Activated naive CD4-positive, alpha-beta T cell treated with anti-CD3 and anti-CD28 coated beads for 36 hours (primary cell): ENCODE data around the gene CLPX. TPM values are rescaled to one million over a fixed set of nuclear protein-coding genes. Genes with fewer than 3 reads are reported as not detected.
"Not testable (repeated sequence)": the region's sequence is repeated elsewhere in the genome, so short reads cannot be mapped to it uniquely, and the experiment has no call there.

ENCODE experiments used
- CTCF ChIA-PET: fragments of 350-600 bp; sonication (Branson Sonifier 250); formaldehyde crosslinking; loops from one replicate; lab custom pipeline; 2021; ENCODE audit warnings: antibody characterized with exemption; lab: Charles Lee
- DNase-seq: peaks from one replicate; pipeline ENCODE4 v3.0.0-alpha.2; 2020
- H3K27ac Mint-ChIP-seq: one replicate; pipeline ENCODE4 v1.8.0; 2021; ENCODE audit warnings: mild to moderate bottlenecking, mixed read lengths
- H3K27me3 Mint-ChIP-seq: one replicate; pipeline ENCODE4 v1.8.0; 2021; ENCODE audit warnings: low read depth, mixed read lengths
- H3K36me3 Mint-ChIP-seq: one replicate; pipeline ENCODE4 v1.8.0; 2021; ENCODE audit warnings: low read depth, mixed read lengths
- H3K4me1 Mint-ChIP-seq: one replicate; pipeline ENCODE4 v1.8.0; 2021; ENCODE audit warnings: low read depth, mixed read lengths
- H3K4me3 Mint-ChIP-seq: one replicate; pipeline ENCODE4 v1.8.0; 2021; ENCODE audit warnings: mild to moderate bottlenecking, moderate library complexity, mixed read lengths
- H3K9me3 Mint-ChIP-seq: one replicate; pipeline ENCODE4 v1.8.0; 2021; ENCODE audit warnings: mixed read lengths
- intact Hi-C: fragments of 100-400 bp; cut with micrococcal nuclease; formaldehyde crosslinking; loops from one replicate; pipeline ENCODE4 v1.15.1; 2023
- total RNA-seq, 2 experiments: library from RNA; stranded (reverse); gene quantifications; one replicate each; pipeline ENCODE4 v1.2.3, GENCODE V29; 2021

Gene CLPX
- total RNA-seq, 2 experiments from 2014 or later: 62.7 to 69.9 TPM

DNA sequence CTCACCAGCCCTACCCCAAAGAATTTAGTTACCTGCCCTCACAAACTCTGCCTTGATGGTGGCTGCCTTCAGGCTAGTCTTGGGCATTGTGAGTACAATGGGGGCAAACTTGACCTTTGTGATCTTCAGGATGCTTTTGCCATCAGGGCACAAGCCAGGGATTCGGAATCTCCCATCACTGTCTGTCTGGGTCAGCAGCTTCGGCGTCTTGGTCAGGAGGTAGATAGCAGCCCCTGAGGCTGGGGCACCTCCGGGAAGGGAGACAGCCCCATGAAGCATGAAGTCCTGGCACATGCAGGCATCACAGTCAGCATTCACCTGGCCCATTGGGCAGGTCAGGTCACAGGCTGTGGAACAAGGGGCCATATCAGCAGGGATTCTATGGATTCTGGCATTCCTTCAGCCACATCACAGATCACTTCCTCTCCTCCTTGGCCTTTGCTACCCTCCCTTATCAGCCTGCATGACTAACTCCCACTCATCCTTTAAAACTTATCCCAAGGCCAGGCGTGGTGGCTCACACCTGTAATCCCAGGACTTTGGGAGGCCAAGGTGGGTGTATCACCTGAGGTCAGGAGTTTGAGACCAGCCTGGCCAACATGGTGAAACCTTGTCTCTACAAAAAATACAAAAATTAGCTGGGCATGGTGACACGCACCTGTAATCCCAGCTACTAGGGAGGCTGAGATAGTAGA lies 19.2 kb upstream of the CLPX start:
- intact Hi-C loops: no loop called here

DNA sequence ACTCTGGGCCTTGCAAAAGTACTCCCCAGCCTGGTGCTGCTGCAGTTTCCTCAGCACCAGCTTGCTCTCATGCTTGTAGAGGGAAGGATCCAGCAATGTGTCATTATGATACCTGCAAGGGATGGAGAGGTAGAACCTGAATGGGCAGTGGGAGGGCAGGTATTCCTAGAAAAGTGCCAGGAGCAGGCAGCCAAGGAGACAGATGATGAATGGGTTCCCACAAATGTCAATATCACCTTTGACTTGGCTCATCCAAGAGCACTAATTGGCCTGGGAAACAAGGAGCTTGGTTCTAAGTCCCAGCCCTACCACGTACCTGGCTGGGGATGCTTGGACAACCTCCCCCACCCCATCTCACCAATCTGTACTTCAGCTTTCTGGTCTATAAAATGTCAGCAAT lies 16.8 kb upstream of the CLPX start:
- Mint-ChIP-seq H3K4me1 (no peaks in the 10 kb centered on the region), H3K9me3 (no peaks in the 10 kb centered on the region), H3K27ac (no peak overlapping the region), H3K36me3 (no peaks in the 10 kb centered on the region), H3K27me3 (no peaks in the 10 kb centered on the region), H3K4me3 (no peak overlapping the region)
- no peak for DNase-seq
- CTCF ChIA-PET: interaction anchor here (0.6 kb wide), 1 partner anchor 145 kb away, joined by 5 read pairs; no protein-coding TSS in a partner anchor
- intact Hi-C loops: no loop called here

More for the DNA sequence above, 19.2 kb upstream of the CLPX start:
- Mint-ChIP-seq H3K36me3 (no peaks in the 10 kb centered on the region), H3K27me3 (no peaks in the 10 kb centered on the region), H3K4me1 (no peaks in the 10 kb centered on the region), H3K27ac (no peak overlapping the region), H3K9me3 (no peaks in the 10 kb centered on the region), H3K4me3 (no peak overlapping the region)
- DNase-seq: no peak
- CTCF ChIA-PET: no interaction called here

DNA sequence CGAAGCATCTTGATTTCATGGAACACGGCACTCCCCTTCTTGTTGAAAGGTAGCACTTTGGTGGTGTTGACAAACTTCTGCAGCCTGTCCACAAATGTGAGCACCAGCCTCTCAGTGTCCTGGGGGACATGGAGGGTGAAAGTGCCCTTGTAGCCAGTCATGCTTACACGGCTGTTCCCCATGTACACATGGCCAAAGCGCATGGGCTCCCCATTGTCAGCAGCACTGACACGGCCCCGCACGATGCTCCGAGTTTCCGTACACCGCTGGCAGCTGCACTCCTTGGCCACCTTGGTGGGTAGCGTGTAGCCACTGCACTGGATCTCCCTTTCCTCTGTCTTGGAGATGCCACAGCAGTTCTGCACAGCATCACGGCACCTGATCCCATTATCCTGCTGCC lies 13.4 kb upstream of the CLPX start:
- intact Hi-C loops: no loop called here
- Mint-ChIP-seq H3K27ac (no peak overlapping the region), H3K4me1 (no peaks in the 10 kb centered on the region), H3K36me3 (no peaks in the 10 kb centered on the region), H3K9me3 (no peaks in the 10 kb centered on the region), H3K4me3 (no peak overlapping the region), H3K27me3 (no peaks in the 10 kb centered on the region)
- DNase-seq: no peak
- CTCF ChIA-PET: no interaction called here

DNA sequence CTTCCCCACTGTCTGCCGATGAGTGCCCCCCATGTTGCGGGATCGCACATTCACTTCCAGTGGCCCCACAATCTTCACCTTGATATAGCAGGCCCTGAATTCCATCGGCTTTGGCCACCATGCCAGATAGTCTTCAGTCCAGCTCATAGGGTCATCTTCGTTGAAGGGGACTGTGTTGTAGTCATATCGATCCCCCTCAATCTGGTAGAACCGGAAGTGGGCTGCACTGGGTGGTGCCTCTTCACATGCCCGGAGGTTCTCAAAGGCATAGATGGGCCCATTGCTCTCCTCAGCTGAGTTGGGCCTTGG lies 12.1 kb upstream of the CLPX start:
- Mint-ChIP-seq H3K27ac (no peak overlapping the region), H3K4me3 (no peak overlapping the region), H3K9me3 (no peaks in the 10 kb centered on the region), H3K4me1 (no peaks in the 10 kb centered on the region), H3K27me3 (no peaks in the 10 kb centered on the region), H3K36me3 (no peaks in the 10 kb centered on the region)
- no peak for DNase-seq
- CTCF ChIA-PET: interaction anchor here (0.6 to 0.9 kb wide), 2 partner anchors 10 to 11 kb away, joined by 3 read pairs; no protein-coding TSS in a partner anchor
- intact Hi-C loops: no loop called here

DNA sequence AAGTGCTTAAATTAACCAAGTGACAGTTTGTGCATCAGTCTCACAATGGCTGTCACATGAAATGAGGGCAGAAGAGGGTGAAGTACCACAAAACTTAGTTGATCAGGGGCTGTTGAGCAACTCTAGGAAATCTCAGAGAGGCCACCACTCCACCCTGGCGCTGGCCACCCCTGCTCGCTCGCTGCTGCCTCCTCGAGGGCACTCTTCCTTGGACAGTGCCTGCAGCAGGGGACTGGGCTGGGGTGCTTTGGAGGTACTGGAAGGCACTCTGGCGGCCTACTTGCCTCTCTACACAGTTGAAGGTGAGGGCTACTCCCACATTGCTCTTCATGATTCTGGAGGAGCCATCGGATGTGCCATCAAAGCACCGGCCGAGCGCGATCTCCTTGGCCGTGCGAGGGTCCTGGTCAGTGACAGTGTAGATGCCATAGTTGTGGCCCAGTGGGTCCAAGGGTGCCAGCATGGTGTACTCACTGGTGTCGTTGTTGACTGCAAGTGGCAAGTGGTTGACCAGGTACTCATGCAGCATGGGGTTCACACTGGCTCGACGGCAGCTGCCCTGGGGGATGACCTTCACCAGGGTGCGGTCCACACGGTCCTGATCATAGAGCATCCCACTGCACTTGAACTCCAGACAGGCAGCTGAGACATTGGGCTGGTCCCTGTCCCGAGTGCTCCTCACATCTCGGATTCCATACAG lies 11.6 kb upstream of the CLPX start:
- intact Hi-C loops: no loop called here
- no peaks in the 10 kb centered on the region for H3K27me3 Mint-ChIP-seq
- no peaks in the 10 kb centered on the region for H3K4me1 Mint-ChIP-seq
- H3K4me3 Mint-ChIP-seq: no peak overlapping the region
- H3K27ac Mint-ChIP-seq: no peak overlapping the region
- H3K36me3 Mint-ChIP-seq: no peaks in the 10 kb centered on the region
- DNase-seq: no peak
- CTCF ChIA-PET: interaction anchor here (0.6 to 0.9 kb wide), 2 partner anchors 10 to 11 kb away, joined by 3 read pairs; no protein-coding TSS in a partner anchor
- no peaks in the 10 kb centered on the region for H3K9me3 Mint-ChIP-seq

DNA sequence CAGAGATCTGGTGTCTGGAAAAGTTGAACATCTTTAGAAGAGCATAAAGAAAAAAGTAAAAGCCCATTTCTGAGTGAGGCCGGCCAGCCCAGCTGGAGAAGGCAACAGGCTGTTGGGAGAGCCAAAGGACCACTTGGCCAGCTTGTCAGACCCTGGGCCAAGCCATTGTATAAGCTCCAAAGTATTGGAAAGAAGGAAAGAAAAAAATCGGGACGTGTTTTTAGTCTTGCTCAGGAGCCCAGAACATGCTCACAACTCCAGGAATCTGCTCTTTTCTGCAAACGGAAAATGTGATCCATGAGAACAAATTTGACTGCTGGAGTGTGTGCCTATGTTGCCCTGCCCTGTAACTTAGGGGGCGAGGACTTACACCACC lies 10.4 kb upstream of the CLPX start:
- H3K27me3 Mint-ChIP-seq: no peaks in the 10 kb centered on the region
- H3K4me1 Mint-ChIP-seq: no peaks in the 10 kb centered on the region
- CTCF ChIA-PET: no interaction called here
- no peaks in the 10 kb centered on the region for H3K36me3 Mint-ChIP-seq
- DNase-seq: no peak
- H3K4me3 Mint-ChIP-seq: no peak overlapping the region
- no peaks in the 10 kb centered on the region for H3K9me3 Mint-ChIP-seq
- intact Hi-C loops: no loop called here
- no peak overlapping the region for H3K27ac Mint-ChIP-seq

DNA sequence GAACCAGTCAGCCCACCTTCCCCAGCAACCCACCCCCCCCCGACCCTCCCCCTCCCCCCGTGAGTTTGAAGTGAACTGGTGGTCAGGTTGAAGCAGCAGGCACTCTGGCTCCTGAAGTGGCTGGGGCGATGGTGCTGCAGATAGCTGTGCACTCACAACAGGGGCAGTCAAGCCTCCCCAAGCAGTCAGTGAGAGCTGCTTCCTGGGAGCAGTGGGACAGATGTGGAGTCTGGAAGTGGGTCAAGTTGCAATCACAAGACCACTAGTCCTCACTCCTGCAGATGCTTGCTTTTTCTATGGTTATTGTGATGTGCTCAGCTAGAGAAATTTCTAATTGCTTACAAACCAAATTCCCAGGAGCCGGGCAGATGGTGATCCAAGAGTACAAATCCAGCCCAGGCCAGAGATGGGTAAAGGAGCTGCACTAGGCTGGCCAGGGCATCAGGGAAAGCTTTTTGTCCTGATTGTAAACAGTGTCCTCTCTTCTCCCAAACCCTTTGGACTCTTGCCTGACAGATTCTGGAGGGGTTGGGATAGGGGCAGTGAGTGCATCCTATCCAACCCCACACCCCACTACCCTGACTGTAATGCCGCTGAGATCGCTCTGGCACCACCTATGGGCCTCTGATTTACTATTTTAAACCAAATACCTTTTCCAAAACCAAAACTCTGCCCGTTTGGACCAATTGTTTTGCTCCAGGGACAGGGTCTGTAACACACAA lies 9.8 kb upstream of the CLPX start:
- no peak for DNase-seq
- Mint-ChIP-seq H3K36me3 (no peaks in the 10 kb centered on the region), H3K9me3 (no peaks in the 10 kb centered on the region), H3K4me3 (no peak overlapping the region), H3K27ac (no peak overlapping the region), H3K4me1 (peaks cover 2% of the 10 kb centered on the region), H3K27me3 (no peaks in the 10 kb centered on the region)
- intact Hi-C loops: no loop called here
- CTCF ChIA-PET: interaction anchor here (0.9 kb wide), 1 partner anchor 87 kb away, joined by 3 read pairs; no protein-coding TSS in a partner anchor

DNA sequence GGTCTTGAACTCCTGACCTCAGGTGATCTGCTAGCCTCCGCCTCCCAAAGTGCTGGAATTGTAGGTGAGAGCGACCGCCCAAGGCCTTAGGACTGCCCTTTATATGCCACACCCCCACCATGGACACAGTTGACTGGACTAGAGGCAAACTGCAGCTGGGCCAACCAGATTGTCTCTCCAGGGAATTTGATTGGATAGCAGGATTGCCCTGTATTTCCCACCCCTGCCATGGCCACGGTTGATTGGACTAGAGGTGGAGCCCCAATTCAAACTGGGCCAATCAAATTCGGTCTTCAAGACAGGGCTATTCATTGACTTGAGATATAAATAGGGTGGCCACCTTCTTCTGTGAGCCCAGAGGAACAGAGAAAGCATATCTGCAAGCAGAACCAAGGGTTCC lies 6.9 kb upstream of the CLPX start:
- DNase-seq: no peak
- Mint-ChIP-seq H3K27me3 (no peaks in the 10 kb centered on the region), H3K9me3 (no peaks in the 10 kb centered on the region), H3K27ac (no peak overlapping the region), H3K4me3 (no peak overlapping the region), H3K36me3 (no peaks in the 10 kb centered on the region), H3K4me1 (peaks cover 2% of the 10 kb centered on the region)
- intact Hi-C loops: no loop called here
- CTCF ChIA-PET: no interaction called here

DNA sequence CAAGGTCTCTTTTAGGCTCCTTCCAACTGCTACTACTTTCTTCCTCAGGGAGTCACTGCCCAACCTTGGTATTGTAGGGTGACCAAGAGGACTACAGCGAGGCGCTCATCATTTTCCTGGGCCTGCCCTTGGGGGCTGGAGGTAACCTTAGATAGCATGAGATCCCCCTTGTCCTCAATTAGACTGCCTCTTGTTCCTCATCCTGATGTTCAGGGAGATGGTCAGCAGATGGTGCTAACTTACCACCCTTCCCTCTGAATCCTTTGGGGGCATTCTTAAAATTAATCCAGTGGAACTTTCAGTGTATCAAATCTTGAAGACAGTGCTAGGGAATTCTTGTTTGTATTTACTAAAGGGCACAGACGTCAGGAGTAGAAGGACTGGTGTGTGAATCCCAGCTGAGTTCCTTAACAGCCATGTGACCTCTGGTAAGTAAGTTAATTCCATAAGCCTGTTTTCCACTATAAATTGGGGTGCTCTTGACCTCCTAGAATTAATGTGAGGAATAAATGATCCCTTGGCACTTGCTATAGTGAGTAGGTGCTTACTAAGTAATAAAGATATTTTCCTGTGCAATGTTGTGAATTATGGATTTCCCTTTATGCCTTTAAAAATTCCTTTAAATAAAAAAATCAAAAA lies 4.1 kb upstream of the CLPX start:
- no peak overlapping the region for H3K27ac Mint-ChIP-seq

DNA sequence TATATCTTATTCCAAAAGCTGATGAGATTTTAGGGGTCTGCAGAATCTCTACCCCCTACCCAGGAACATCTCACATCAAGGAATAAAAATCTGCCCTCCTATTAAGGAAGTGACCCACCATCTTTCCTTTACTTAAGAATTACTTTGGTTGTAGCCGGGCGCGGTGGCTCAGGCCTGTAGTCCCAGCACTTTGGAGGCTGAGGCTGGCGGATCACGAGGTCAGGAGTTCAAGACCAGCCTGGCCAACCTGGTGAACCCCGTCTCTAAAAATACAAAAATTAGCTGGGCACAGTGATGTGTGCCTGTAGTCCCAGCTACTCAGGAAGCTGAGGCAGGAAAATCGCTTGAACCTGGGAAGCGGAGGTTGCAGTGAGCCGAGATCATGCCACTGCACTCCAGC lies 3.3 kb upstream of the CLPX start:
- intact Hi-C loops, H3K36me3 Mint-ChIP-seq, DNase-seq, H3K4me3 Mint-ChIP-seq, H3K4me1 Mint-ChIP-seq, H3K27me3 Mint-ChIP-seq, H3K9me3 Mint-ChIP-seq, H3K27ac Mint-ChIP-seq: not testable (repeated sequence)
- CTCF ChIA-PET: interaction anchor here (0.7 to 3.6 kb wide), 4 partner anchors 82 to 506 kb away, joined by 4 to 16 read pairs (median 4); no protein-coding TSS in a partner anchor

More for the DNA sequence above, 4.1 kb upstream of the CLPX start:
- no peak overlapping the region for H3K4me3 Mint-ChIP-seq
- CTCF ChIA-PET: interaction anchor here (1.3 to 1.7 kb wide), 2 partner anchors 109 to 131 kb away, joined by 4 read pairs; no protein-coding TSS in a partner anchor
- peaks cover 7% of the 10 kb centered on the region for H3K4me1 Mint-ChIP-seq
- H3K36me3 Mint-ChIP-seq: no peaks in the 10 kb centered on the region
- no peaks in the 10 kb centered on the region for H3K27me3 Mint-ChIP-seq
- no peaks in the 10 kb centered on the region for H3K9me3 Mint-ChIP-seq
- intact Hi-C loops: loop anchor here (1.0 kb wide), 3 partner anchors 82 to 196 kb away; no protein-coding TSS in a partner anchor
- DNase-seq: peak; percentile 50

DNA sequence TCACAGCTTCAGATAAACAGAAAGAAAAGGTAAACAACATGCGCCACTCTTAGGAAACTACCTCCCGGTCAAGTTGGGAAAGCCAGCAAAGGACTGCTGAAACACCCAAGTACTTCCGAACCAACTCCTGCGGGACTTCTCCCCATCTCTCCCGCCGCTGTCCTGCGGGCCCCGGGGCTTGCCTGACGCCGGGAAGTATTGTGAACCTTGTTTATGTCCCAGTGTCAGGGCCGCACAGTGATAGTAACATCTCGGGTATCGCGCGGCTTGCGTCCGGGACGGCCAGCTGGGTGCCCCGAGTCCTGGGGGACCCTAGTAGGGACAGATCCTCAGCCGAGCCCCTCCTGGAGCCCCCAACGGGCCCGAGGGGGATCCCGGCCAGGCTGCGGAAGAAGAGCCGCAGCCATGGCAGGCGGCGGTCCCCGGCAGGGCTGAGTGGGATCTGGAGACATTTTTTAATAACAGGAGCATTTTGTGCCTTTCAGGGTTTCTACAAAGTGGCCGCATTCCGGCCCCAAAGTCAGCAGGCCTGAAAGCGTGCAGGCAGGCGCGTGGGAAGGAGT lies 756 bp downstream of the CLPX start:
- H3K4me3 Mint-ChIP-seq: peak overlapping the region; percentile 96
- CTCF ChIA-PET: interaction anchor here (0.6 kb wide), 1 partner anchor 389 kb away, joined by 3 read pairs; no protein-coding TSS in a partner anchor
- intact Hi-C loops: loop anchor here (2.0 kb wide), 2 partner anchors 156 to 200 kb away; partner anchors contain the start of gene MTFMT
- H3K27ac Mint-ChIP-seq: peak overlapping the region; percentile 94
- peaks cover 10% of the 10 kb centered on the region for H3K36me3 Mint-ChIP-seq
- DNase-seq: peak; percentile 45
- H3K27me3 Mint-ChIP-seq: no peaks in the 10 kb centered on the region
- H3K9me3 Mint-ChIP-seq: no peaks in the 10 kb centered on the region
- peaks cover 28% of the 10 kb centered on the region for H3K4me1 Mint-ChIP-seq

DNA sequence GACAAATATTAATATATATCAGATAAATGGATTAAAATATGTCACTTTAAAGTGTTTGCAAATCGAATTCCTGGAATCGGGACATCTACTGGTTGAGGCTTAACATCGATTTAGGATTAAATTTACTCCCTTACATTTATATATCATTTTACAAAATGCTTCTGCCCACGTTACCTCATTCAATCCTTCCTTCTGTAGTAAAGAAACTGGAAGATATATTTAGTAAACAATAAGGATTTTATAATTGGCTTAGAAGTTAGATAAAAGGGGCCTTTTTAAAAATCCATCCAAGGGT lies 1.3 kb downstream of the CLPX start:
- Mint-ChIP-seq H3K36me3 (peaks cover 11% of the 10 kb centered on the region), H3K4me3 (peak overlapping the region; percentile 96), H3K27ac (peak overlapping the region; percentile 94), H3K4me1 (peaks cover 31% of the 10 kb centered on the region), H3K27me3 (no peaks in the 10 kb centered on the region), H3K9me3 (no peaks in the 10 kb centered on the region)
- no peak for DNase-seq
- CTCF ChIA-PET: no interaction called here
- intact Hi-C loops: loop anchor here (2.0 kb wide), 2 partner anchors 155 to 201 kb away; partner anchors contain the start of gene MTFMT
